Measurements from ENCODE around the gene JMJD4.
"Not testable (repeated sequence)": the region's sequence is repeated elsewhere in the genome, so short reads cannot be mapped to it uniquely, and the experiment has no call there.

Gene JMJD4

DNA sequence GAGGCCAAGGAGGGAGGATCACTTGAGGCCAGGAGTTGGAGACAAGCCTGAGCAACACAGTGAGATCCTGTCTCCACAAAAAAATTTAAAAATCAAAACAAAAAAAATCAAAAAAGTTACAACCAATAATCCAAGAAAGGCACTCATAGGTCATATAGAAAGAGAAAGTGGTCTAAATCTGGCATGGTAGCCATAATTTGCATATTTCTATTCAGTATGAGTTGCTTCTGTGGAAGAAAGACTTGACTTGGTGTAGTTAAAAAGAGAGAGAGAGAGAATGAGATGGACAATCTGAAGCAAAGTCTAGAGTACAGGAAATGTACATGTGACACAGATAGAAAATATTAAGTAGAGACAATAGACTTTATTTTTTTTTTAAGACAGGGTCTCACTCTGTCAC, 22.5 kb downstream of the JMJD4 start:
- H3K4me3 ChIP-seq (ENCODE audit: low read length): no peak overlapping the region
- H3K9me3 ChIP-seq (replicated peaks; ENCODE audit: insufficient read depth, low read length): no peaks in the 10 kb centered on the region
- H3K27ac ChIP-seq (ENCODE audit: low read length): no peak overlapping the region
- no peaks in the 10 kb centered on the region for H3K79me2 ChIP-seq (ENCODE audit: low read length)
- no peaks in the 10 kb centered on the region for H3K4me1 ChIP-seq (ENCODE audit: low read length)
- no peak overlapping the region for H3K9ac ChIP-seq (ENCODE audit: low read length)
- H2AFZ ChIP-seq (ENCODE audit: low read length): no peak overlapping the region
- TF ChIP-seq, protein P1, sequence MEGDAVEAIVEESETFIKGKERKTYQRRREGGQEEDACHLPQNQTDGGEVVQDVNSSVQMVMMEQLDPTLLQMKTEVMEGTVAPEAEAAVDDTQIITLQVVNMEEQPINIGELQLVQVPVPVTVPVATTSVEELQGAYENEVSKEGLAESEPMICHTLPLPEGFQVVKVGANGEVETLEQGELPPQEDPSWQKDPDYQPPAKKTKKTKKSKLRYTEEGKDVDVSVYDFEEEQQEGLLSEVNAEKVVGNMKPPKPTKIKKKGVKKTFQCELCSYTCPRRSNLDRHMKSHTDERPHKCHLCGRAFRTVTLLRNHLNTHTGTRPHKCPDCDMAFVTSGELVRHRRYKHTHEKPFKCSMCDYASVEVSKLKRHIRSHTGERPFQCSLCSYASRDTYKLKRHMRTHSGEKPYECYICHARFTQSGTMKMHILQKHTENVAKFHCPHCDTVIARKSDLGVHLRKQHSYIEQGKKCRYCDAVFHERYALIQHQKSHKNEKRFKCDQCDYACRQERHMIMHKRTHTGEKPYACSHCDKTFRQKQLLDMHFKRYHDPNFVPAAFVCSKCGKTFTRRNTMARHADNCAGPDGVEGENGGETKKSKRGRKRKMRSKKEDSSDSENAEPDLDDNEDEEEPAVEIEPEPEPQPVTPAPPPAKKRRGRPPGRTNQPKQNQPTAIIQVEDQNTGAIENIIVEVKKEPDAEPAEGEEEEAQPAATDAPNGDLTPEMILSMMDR (IDR thresholded peaks at IDR 0.05; ENCODE audit: low read length): no peak
- TF ChIP-seq EZH2phosphoT487 (IDR thresholded peaks at IDR 0.05; ENCODE audit: low read length): no peak
- no peak for TF ChIP-seq EZH2 (optimal IDR thresholded peaks at IDR 0.05; ENCODE audit: low read depth, low read length)
- no peaks in the 10 kb centered on the region for H3F3A ChIP-seq (ENCODE audit: insufficient read depth, low read length)
- no peaks in the 10 kb centered on the region for H3K27me3 ChIP-seq (replicated peaks; ENCODE audit: insufficient read depth, low read length)
- H3K9me2 ChIP-seq (replicated peaks; ENCODE audit: insufficient read depth, low read length): no peaks in the 10 kb centered on the region
- no peak overlapping the region for H3K4me2 ChIP-seq (ENCODE audit: low read depth, low read length)
- H3K36me3 ChIP-seq (replicated peaks; ENCODE audit: insufficient read depth, low read length): no peaks in the 10 kb centered on the region
- DNase-seq: no peak
- no peaks in the 10 kb centered on the region for H4K20me1 ChIP-seq (ENCODE audit: insufficient read depth, low read length)

DNA sequence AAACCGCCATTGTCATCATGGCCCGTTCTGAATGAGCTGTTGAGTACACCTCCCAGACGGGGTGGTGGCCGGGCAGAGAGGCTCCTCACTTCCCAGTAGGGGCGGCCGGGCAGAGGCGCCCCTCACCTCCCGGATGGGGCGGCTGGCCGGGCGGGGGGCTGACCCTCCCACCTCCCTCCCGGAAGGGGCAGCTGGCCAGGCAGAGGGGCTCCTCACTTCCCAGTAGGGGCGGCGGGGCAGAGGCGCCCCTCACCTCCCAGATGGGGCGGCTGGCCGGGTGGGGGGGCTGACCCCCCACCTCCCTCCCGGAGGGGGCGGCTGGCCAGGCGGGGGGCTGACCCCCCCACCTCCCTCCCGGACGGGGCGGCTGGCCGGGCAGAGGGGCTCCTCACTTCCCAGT, 24.6 kb downstream of the JMJD4 start:
- not testable (repeated sequence) for H3F3A ChIP-seq (ENCODE audit: insufficient read depth, low read length); H3K79me2 ChIP-seq (ENCODE audit: low read length); H3K27me3 ChIP-seq (replicated peaks; ENCODE audit: insufficient read depth, low read length); H3K27ac ChIP-seq (ENCODE audit: low read length); H3K9me3 ChIP-seq (replicated peaks; ENCODE audit: insufficient read depth, low read length); DNase-seq; H3K4me1 ChIP-seq (ENCODE audit: low read length); H3K36me3 ChIP-seq (replicated peaks; ENCODE audit: insufficient read depth, low read length); H2AFZ ChIP-seq (ENCODE audit: low read length); H3K4me3 ChIP-seq (ENCODE audit: low read length); H3K9me2 ChIP-seq (replicated peaks; ENCODE audit: insufficient read depth, low read length); H4K20me1 ChIP-seq (ENCODE audit: insufficient read depth, low read length); H3K4me2 ChIP-seq (ENCODE audit: low read depth, low read length); H3K9ac ChIP-seq (ENCODE audit: low read length)

DNA sequence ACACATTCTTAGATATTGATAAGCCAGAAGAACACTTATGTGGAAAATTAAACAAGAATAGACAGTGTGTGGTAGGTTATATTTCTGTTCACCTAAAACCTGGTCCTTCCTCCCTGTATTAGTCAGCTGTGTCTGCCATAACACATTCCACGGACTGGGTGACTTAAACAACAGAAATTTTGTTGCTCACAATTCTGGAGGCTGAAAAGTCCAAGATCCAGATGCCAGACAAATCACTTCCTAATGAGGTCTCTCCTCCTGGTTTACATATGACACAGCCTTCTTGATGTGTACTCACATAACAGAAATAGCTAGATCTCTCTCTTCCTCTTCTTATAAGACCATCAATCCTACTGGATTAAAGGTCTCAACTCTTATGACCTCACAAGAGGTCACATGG, 25.7 kb downstream of the JMJD4 start:
- Histone ChIP-seq H3K36me3 (replicated peaks; ENCODE audit: insufficient read depth, low read length) (no peaks in the 10 kb centered on the region), H4K20me1 (ENCODE audit: insufficient read depth, low read length) (no peaks in the 10 kb centered on the region), H3K9me3 (replicated peaks; ENCODE audit: insufficient read depth, low read length) (no peaks in the 10 kb centered on the region), H3K79me2 (ENCODE audit: low read length) (no peaks in the 10 kb centered on the region), H3F3A (ENCODE audit: insufficient read depth, low read length) (no peaks in the 10 kb centered on the region), H3K4me1 (ENCODE audit: low read length) (no peaks in the 10 kb centered on the region), H2AFZ (ENCODE audit: low read length) (no peak overlapping the region), H3K9ac (ENCODE audit: low read length) (no peak overlapping the region), H3K9me2 (replicated peaks; ENCODE audit: insufficient read depth, low read length) (no peaks in the 10 kb centered on the region), H3K27me3 (replicated peaks; ENCODE audit: insufficient read depth, low read length) (no peaks in the 10 kb centered on the region), H3K4me2 (ENCODE audit: low read depth, low read length) (no peak overlapping the region), H3K27ac (ENCODE audit: low read length) (no peak overlapping the region), H3K4me3 (ENCODE audit: low read length) (no peak overlapping the region)
- DNase-seq: no peak
- TF ChIP-seq EZH2phosphoT487 (IDR thresholded peaks at IDR 0.05; ENCODE audit: low read length) (no peak), EZH2 (optimal IDR thresholded peaks at IDR 0.05; ENCODE audit: low read depth, low read length) (no peak)
- TF ChIP-seq, protein P1 (IDR thresholded peaks at IDR 0.05; ENCODE audit: low read length): no peak

DNA sequence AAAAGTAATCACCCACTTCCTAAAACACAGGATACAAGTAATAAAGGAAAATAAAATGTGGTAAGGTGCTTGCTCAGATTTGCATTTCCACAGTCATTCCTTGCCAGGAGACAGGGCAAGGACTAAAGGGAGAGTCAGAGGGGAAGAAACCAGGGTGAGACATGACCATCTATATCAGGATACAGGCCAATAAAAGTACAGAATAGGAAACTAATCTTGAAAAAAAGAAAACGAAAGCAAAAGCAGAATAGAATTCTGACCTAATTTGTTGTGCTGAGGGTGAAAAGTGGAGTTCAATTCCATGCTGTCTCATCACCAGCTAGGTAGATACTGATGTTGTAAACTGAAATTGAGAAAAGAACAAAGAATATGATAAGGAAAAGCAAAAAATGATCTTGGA, 27.3 kb downstream of the JMJD4 start:
- Histone ChIP-seq H3K4me1 (ENCODE audit: low read length) (no peaks in the 10 kb centered on the region), H3K27me3 (replicated peaks; ENCODE audit: insufficient read depth, low read length) (no peaks in the 10 kb centered on the region), H3K9me3 (replicated peaks; ENCODE audit: insufficient read depth, low read length) (no peaks in the 10 kb centered on the region), H3K36me3 (replicated peaks; ENCODE audit: insufficient read depth, low read length) (no peaks in the 10 kb centered on the region), H3K9me2 (replicated peaks; ENCODE audit: insufficient read depth, low read length) (no peaks in the 10 kb centered on the region), H3K79me2 (ENCODE audit: low read length) (no peaks in the 10 kb centered on the region), H3K27ac (ENCODE audit: low read length) (no peak overlapping the region), H3K9ac (ENCODE audit: low read length) (no peak overlapping the region), H3F3A (ENCODE audit: insufficient read depth, low read length) (no peaks in the 10 kb centered on the region), H2AFZ (ENCODE audit: low read length) (peak overlapping the region; percentile 26), H3K4me2 (ENCODE audit: low read depth, low read length) (peak overlapping the region; percentile 23; the same call in 1 of the 2 replicates), H3K4me3 (ENCODE audit: low read length) (peak overlapping the region; percentile 2; the same call in 1 of the 2 replicates), H4K20me1 (ENCODE audit: insufficient read depth, low read length) (no peaks in the 10 kb centered on the region)
- DNase-seq: peak; percentile 34
- TF ChIP-seq EZH2phosphoT487 (IDR thresholded peaks at IDR 0.05; ENCODE audit: low read length): no peak
- TF ChIP-seq, protein P1 (IDR thresholded peaks at IDR 0.05; ENCODE audit: low read length): no peak
- no peak for TF ChIP-seq EZH2 (optimal IDR thresholded peaks at IDR 0.05; ENCODE audit: low read depth, low read length)

DNA sequence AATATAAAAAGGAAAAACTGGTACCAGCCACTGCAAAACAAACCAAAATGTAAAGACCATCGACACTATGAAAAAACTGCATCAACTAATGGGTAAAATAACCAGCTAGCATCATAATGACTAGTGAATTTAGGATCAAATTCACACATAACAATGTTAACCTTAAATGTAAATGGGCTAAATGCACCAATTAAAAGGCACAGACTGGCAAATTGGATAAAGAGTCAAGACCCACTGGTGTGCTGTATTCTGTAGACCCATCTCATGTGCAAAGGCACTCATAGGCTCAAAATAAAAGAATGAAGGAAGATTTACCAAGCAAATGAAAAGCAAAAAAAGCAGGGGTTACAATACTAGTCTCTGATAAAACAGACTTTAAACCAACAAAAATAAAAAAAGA, 33.5 kb downstream of the JMJD4 start:
- not testable (repeated sequence) for H3K27me3 ChIP-seq (replicated peaks; ENCODE audit: insufficient read depth, low read length); H3K9me3 ChIP-seq (replicated peaks; ENCODE audit: insufficient read depth, low read length); H3K9me2 ChIP-seq (replicated peaks; ENCODE audit: insufficient read depth, low read length); H3K4me2 ChIP-seq (ENCODE audit: low read depth, low read length); H3K27ac ChIP-seq (ENCODE audit: low read length); H3K9ac ChIP-seq (ENCODE audit: low read length); H3K79me2 ChIP-seq (ENCODE audit: low read length); H3K4me3 ChIP-seq (ENCODE audit: low read length); H3F3A ChIP-seq (ENCODE audit: insufficient read depth, low read length); H4K20me1 ChIP-seq (ENCODE audit: insufficient read depth, low read length); H3K36me3 ChIP-seq (replicated peaks; ENCODE audit: insufficient read depth, low read length); H2AFZ ChIP-seq (ENCODE audit: low read length); DNase-seq; H3K4me1 ChIP-seq (ENCODE audit: low read length)

All from MM.1S (cell line).